Measurements from ENCODE around the gene PEX19. TPM values are rescaled to one million over a fixed set of nuclear protein-coding genes. Genes with fewer than 3 reads are reported as not detected.
"Not testable (repeated sequence)": the region's sequence is repeated elsewhere in the genome, so short reads cannot be mapped to it uniquely, and the experiment has no call there.

Gene PEX19
- polyA plus RNA-seq, 1 donor (not counting 4 experiments of a cell fraction or from before 2014, with no cell fraction given), result 48.7 TPM

DNA sequence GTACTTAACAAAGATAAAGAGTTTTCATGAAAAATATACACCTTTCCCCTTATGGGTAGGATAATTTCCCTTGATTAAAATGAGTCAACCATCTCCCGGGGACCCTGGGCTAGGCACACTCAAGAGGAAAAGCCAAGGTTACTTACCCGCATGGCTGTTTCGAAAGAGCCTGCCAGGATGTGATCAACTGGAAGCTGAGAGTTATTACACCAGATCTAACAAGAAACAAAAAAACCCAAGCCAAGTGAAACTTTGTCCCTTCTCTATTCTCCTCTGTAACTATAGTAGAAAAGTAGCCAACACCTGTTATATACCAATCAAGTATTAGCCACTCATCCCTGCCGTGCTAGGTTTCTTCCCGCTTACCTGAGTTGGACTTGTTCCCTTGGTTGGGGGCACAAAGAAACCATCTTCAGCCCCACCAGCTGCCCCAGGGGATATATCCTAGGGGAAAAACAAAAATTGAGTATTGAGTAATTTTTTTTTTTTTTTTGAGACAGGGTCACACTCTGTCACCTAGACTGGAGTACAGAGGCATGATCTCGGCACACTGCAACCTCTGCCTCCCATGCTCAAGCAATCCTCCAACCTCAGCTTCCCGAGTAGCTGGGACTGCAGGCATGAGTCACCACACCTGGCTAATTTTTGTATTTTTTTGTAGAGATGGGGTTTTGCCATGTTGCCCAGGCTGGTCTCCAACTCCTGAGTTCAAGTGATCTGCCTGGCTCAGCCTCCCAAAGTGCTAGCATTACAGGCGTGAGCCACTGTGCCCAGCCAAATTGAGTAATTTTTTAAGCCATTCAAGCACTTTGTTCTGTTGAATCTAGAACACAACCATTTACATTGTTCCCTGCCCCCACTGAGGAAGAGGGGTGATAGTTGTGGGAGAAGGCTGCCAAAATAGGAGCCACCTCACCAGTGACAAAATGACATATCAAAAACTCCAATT, 8.4 kb upstream of the PEX19 start:
- no peak for FAIRE-seq

DNA sequence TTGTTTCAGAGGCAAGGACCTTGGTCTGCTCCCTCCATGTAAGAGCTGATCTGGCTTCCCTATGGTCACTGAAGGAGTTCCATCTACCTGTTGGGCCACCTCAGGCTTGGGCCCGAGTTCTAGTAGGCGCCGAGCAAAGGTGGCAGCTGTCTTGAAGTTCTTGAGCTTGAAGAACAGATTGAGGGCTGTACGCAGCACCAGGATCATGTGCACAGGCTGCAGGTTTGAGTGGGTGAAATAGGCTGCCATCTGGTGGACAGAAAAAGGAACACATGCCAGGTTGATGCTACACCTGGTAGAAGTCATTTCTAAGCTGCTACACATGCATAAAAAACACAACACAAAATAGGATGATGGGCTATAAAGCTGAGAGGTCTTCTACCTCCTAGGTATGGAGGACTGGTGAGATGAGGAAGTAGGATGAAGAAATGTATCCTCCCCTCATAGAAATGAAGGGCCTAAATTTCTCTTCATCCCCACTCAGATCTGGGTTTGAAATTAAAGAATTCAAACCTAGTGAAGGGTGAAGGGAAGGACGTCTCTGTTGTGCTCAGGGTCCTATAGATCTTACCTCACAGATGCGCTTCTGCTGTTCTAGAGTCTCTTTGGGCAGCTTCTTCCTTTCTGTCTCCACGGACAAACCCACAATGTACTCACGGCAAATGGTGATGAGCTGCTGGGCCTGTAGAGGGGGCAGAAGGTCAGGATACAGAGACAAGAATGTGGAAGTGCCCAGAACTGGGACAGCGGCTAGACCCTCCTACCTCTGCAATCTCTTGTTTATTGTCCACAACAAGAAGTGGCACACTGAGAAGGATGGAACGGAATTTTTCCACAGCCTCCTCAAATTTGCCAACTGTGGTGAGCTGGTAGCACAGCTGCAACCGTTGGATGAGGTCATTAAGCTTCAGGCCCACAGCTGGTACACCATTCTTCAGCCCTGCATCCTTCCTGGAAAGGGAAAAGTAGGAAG, 6.6 kb upstream of the PEX19 start:
- dilution Hi-C loops (cut with MboI; ENCODE audit: extremely low pct_ligation_motif_present, low sequenced_read_pairs), result no loop called here
- peak; percentile 64 for DNase-seq (ENCODE audit: low read depth, low spot score)
- Histone ChIP-seq H4K20me1 (ENCODE audit: control insufficient read depth, extremely low read depth, insufficient read depth, low read length) (no peaks in the 10 kb centered on the region), H3K9ac (ENCODE audit: control insufficient read depth, extremely low read depth, insufficient read depth, low read length) (no peak overlapping the region), H2AFZ (ENCODE audit: control insufficient read depth, low read length) (no peak overlapping the region), H3K9me1 (ENCODE audit: control insufficient read depth, extremely low read depth, insufficient read depth, low read length) (no peaks in the 10 kb centered on the region), H3K4me2 (ENCODE audit: control insufficient read depth, extremely low read depth, insufficient read depth, low read depth, low read length) (no peak overlapping the region), H3K79me2 (ENCODE audit: control insufficient read depth, insufficient read depth, low read length) (no peaks in the 10 kb centered on the region), H3K27ac (ENCODE audit: control insufficient read depth, insufficient read depth, low read length) (no peak overlapping the region), H3K36me3 (ENCODE audit: control insufficient read depth in 2 of 2, extremely low read depth in 1 of 2, insufficient read depth in 2 of 2, low read length in 2 of 2) (peaks cover 47 to 57% of the 10 kb centered on the region in 2 experiments), H3K27me3 (ENCODE audit: control insufficient read depth, extremely low read depth, insufficient read depth, low read length) (no peaks in the 10 kb centered on the region), H3K9me3 (ENCODE audit: control insufficient read depth, low read depth, low read length) (no peaks in the 10 kb centered on the region), H3K4me1 (ENCODE audit: control insufficient read depth, extremely low read depth, insufficient read depth, low read length) (no peaks in the 10 kb centered on the region), H3K4me3 (ENCODE audit: control insufficient read depth in 2 of 3, extremely low read depth in 1 of 3, insufficient read depth in 2 of 3, low read depth in 1 of 3, low read length in 3 of 3) (no peak overlapping the region)
- no peak for TF ChIP-seq EZH2 (IDR thresholded peaks at IDR 0.05; ENCODE audit: low read length)
- TF ChIP-seq, protein P1, sequence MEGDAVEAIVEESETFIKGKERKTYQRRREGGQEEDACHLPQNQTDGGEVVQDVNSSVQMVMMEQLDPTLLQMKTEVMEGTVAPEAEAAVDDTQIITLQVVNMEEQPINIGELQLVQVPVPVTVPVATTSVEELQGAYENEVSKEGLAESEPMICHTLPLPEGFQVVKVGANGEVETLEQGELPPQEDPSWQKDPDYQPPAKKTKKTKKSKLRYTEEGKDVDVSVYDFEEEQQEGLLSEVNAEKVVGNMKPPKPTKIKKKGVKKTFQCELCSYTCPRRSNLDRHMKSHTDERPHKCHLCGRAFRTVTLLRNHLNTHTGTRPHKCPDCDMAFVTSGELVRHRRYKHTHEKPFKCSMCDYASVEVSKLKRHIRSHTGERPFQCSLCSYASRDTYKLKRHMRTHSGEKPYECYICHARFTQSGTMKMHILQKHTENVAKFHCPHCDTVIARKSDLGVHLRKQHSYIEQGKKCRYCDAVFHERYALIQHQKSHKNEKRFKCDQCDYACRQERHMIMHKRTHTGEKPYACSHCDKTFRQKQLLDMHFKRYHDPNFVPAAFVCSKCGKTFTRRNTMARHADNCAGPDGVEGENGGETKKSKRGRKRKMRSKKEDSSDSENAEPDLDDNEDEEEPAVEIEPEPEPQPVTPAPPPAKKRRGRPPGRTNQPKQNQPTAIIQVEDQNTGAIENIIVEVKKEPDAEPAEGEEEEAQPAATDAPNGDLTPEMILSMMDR (optimal IDR thresholded peaks at IDR 0.05 in 1 of 3, IDR thresholded peaks at IDR 0.05 in 1 of 3, conservative IDR thresholded peaks at IDR 0.05 in 1 of 3; ENCODE audit: extremely low read depth in 1 of 3, insufficient read depth in 2 of 3, low read length in 3 of 3), result peak; percentile 77 to 90 (median 88)
- FAIRE-seq, result peak; percentile 77

More for the DNA sequence above, 8.4 kb upstream of the PEX19 start:
- H3K79me2 ChIP-seq (ENCODE audit: control insufficient read depth, insufficient read depth, low read length), result no peaks in the 10 kb centered on the region
- no peaks in the 10 kb centered on the region for H3K4me1 ChIP-seq (ENCODE audit: control insufficient read depth, extremely low read depth, insufficient read depth, low read length)
- H3K27me3 ChIP-seq (ENCODE audit: control insufficient read depth, extremely low read depth, insufficient read depth, low read length), result no peaks in the 10 kb centered on the region
- no peaks in the 10 kb centered on the region for H3K9me1 ChIP-seq (ENCODE audit: control insufficient read depth, extremely low read depth, insufficient read depth, low read length)
- no peaks in the 10 kb centered on the region for H3K9me3 ChIP-seq (ENCODE audit: control insufficient read depth, low read depth, low read length)
- H3K4me2 ChIP-seq (ENCODE audit: control insufficient read depth, extremely low read depth, insufficient read depth, low read depth, low read length), result no peak overlapping the region
- no peak overlapping the region for H3K27ac ChIP-seq (ENCODE audit: control insufficient read depth, insufficient read depth, low read length)
- no peak for DNase-seq (ENCODE audit: low read depth, low spot score)
- dilution Hi-C loops (cut with MboI; ENCODE audit: extremely low pct_ligation_motif_present, low sequenced_read_pairs), result no loop called here
- H3K4me3 ChIP-seq (ENCODE audit: control insufficient read depth in 2 of 3, extremely low read depth in 1 of 3, insufficient read depth in 2 of 3, low read depth in 1 of 3, low read length in 3 of 3), result no peak overlapping the region
- H4K20me1 ChIP-seq (ENCODE audit: control insufficient read depth, extremely low read depth, insufficient read depth, low read length), result no peaks in the 10 kb centered on the region
- no peak overlapping the region for H3K9ac ChIP-seq (ENCODE audit: control insufficient read depth, extremely low read depth, insufficient read depth, low read length)
- H3K36me3 ChIP-seq (ENCODE audit: control insufficient read depth in 2 of 2, extremely low read depth in 1 of 2, insufficient read depth in 2 of 2, low read length in 2 of 2), result peaks cover 57 to 62% of the 10 kb centered on the region in 2 experiments
- no peak overlapping the region for H2AFZ ChIP-seq (ENCODE audit: control insufficient read depth, low read length)
- TF ChIP-seq EZH2 (IDR thresholded peaks at IDR 0.05; ENCODE audit: low read length), result no peak
- TF ChIP-seq, protein P1 (optimal IDR thresholded peaks at IDR 0.05 in 1 of 3, IDR thresholded peaks at IDR 0.05 in 1 of 3, conservative IDR thresholded peaks at IDR 0.05 in 1 of 3; ENCODE audit: extremely low read depth in 1 of 3, insufficient read depth in 2 of 3, low read length in 3 of 3), result no peak

DNA sequence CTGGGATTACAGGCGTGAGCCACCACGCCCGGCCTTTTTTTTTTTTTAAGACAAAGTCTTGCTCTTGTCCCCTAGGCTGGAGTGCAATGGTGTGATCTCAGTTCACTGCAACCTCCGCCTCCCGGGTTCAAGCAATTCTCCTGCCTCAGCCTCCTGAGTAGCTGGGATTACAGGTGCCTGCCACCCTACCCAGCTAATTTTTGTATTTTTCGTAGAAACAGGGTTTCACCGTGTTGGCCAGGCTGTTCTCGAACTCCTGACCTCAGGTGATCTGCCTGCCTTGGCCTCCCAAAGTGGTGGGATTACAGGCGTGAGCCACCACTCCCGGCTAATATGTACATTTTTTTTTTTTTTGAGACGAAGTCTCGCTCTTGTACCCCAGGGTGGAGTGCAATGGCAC, 2.8 kb upstream of the PEX19 start:
- H3K27ac ChIP-seq (ENCODE audit: control insufficient read depth, insufficient read depth, low read length); FAIRE-seq; H3K9me1 ChIP-seq (ENCODE audit: control insufficient read depth, extremely low read depth, insufficient read depth, low read length); H4K20me1 ChIP-seq (ENCODE audit: control insufficient read depth, extremely low read depth, insufficient read depth, low read length); H3K9ac ChIP-seq (ENCODE audit: control insufficient read depth, extremely low read depth, insufficient read depth, low read length); H3K27me3 ChIP-seq (ENCODE audit: control insufficient read depth, extremely low read depth, insufficient read depth, low read length); H3K4me3 ChIP-seq (ENCODE audit: control insufficient read depth in 2 of 3, extremely low read depth in 1 of 3, insufficient read depth in 2 of 3, low read depth in 1 of 3, low read length in 3 of 3); H3K9me3 ChIP-seq (ENCODE audit: control insufficient read depth, low read depth, low read length); DNase-seq (ENCODE audit: low read depth, low spot score); H2AFZ ChIP-seq (ENCODE audit: control insufficient read depth, low read length); dilution Hi-C loops (cut with MboI; ENCODE audit: extremely low pct_ligation_motif_present, low sequenced_read_pairs); H3K4me1 ChIP-seq (ENCODE audit: control insufficient read depth, extremely low read depth, insufficient read depth, low read length); H3K4me2 ChIP-seq (ENCODE audit: control insufficient read depth, extremely low read depth, insufficient read depth, low read depth, low read length): not testable (repeated sequence)
- peaks cover 29 to 35% of the 10 kb centered on the region in 2 experiments for H3K36me3 ChIP-seq (ENCODE audit: control insufficient read depth in 2 of 2, extremely low read depth in 1 of 2, insufficient read depth in 2 of 2, low read length in 2 of 2)
- peaks cover 17% of the 10 kb centered on the region for H3K79me2 ChIP-seq (ENCODE audit: control insufficient read depth, insufficient read depth, low read length)

Measured in keratinocyte (primary cell).